NCI-H146 treated with DMSO at 0.1 percent for 48 hours (cell line): ENCODE results near the gene FTL.

Experiments
- DNase-seq: peaks from one replicate; lab custom pipeline; 2025; ENCODE audit not compliant: unreplicated experiment; lab: John Stamatoyannopoulos, UW

The FTL gene

GRCh38 chr19:48965806-48966540 is 864 bp downstream of the FTL start:
- DNase-seq = peak; percentile 86

GRCh38 chr19:48966541-48967345 is 1.6 kb downstream of the FTL start:
- DNase-seq = no peak

- DNase-seq = no peak
These were observed 2.5 kb downstream of the FTL start for GRCh38 chr19:48967346-48968178.

- no peak for DNase-seq
These were observed 3.1 kb downstream of the FTL start for GRCh38 chr19:48968179-48968661.

- no peak for DNase-seq
These were observed 3.7 kb downstream of the FTL start for GRCh38 chr19:48968813-48969218.

- DNase-seq = no peak
These were observed 4.4 kb downstream of the FTL start for GRCh38 chr19:48969276-48970138.

GRCh38 chr19:48970139-48970766 is 5.1 kb downstream of the FTL start:
- no peak for DNase-seq

GRCh38 chr19:48970923-48971395 is 5.8 kb downstream of the FTL start:
- DNase-seq = no peak

GRCh38 chr19:48975947-48976847 is 11.1 kb downstream of the FTL start:
- no peak for DNase-seq

GRCh38 chr19:48977061-48977460 is 12.0 kb downstream of the FTL start:
- DNase-seq = no peak

GRCh38 chr19:48982280-48982679 is 17.2 kb downstream of the FTL start:
- no peak for DNase-seq

- DNase-seq = no peak
These were observed 20.6 kb downstream of the FTL start for GRCh38 chr19:48985711-48986110.

- no peak for DNase-seq
These were observed 21.1 kb downstream of the FTL start for GRCh38 chr19:48986211-48986610.

GRCh38 chr19:48987323-48987722 is 22.2 kb downstream of the FTL start:
- DNase-seq = no peak

GRCh38 chr19:48988286-48988685 is 23.2 kb downstream of the FTL start:
- no peak for DNase-seq

GRCh38 chr19:48988860-48989259 is 23.8 kb downstream of the FTL start:
- DNase-seq = no peak

GRCh38 chr19:48989701-48990291 is 24.7 kb downstream of the FTL start:
- no peak for DNase-seq

- DNase-seq = no peak
These were observed 25.3 kb downstream of the FTL start for GRCh38 chr19:48990400-48990799.
